GM21737 (cell line): ENCODE results near the gene ADNP2.
A peak's percentile ranks its signal among the peaks of the same experiment; 100 is the strongest.

Experiments
- ATAC-seq: cut with Tn5 transposase; IDR thresholded peaks from one replicate; pipeline ENCODE4 v1.9.1; 2021; ENCODE audit warnings: mild to moderate bottlenecking, moderate library complexity; ENCODE audit not compliant: unreplicated experiment

The ADNP2 gene

DNA sequence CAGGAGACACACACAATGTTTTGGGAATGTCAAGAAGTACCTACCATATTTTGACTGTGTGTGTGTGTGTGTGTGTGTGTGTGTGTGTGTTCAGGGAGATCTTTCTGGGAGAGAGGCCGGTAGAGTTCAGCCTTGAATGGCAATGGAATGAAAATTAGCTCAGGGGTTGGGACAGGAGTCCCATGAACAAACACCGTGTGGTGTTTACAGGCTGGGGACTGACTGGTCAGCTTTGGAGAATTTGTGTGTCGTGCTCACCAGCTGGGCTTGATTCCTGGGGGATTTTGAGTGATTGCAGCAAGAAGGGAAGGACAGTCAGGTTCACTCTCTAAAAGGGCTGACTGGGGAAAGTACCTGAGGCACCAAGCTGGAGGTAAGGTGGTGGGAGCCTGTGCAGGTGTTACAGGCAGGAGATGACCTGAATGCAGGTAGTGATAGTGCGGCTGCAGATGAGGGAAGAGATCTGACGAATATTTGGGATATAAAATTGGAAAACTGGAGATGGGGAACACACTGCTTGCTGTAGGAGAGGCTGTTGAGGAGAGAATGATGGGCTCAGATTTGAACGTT lies 2.5 kb upstream of the ADNP2 start:
- no peak for ATAC-seq

DNA sequence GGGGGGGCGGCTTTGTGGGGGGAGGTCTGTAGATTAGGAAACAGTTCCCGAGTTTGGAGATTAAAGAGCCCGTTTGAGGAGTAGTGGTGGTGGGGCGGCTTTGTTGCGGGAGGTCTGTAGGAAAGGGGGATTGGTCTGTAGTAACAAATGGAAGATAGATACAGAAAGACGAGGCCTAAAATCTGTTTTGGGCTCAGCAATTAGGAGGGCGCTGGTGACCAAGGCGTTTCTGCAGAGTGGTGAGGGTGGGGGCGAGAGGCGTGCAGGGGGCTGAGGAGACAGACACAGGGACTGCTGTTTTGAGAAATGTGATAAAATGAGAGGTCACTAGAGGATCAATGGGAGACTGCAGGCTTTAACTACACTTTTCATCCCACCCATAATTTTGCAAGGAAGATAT lies 1.6 kb upstream of the ADNP2 start:
- ATAC-seq: no peak

DNA sequence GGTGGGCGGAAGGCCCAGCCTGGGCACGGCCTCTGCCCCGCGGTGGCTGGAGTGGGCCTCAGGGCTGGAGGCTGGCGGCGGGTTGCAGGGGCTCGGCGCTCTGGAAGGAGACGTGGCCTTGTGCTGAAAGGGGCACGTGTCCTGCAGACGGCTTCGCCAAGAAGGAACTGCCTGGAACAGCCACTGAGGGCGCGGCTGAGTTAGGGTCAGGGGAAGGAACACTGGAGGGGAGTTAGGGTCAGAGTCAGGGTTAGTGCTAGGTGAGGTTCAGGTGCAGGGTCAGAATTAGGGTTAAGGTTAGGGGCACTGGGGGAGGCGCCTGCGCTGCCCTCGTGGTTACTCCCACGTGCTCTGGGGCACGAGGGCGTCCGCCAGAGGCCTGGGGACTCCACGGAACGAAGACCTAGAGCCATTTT lies 933 bp upstream of the ADNP2 start:
- ATAC-seq: no peak

DNA sequence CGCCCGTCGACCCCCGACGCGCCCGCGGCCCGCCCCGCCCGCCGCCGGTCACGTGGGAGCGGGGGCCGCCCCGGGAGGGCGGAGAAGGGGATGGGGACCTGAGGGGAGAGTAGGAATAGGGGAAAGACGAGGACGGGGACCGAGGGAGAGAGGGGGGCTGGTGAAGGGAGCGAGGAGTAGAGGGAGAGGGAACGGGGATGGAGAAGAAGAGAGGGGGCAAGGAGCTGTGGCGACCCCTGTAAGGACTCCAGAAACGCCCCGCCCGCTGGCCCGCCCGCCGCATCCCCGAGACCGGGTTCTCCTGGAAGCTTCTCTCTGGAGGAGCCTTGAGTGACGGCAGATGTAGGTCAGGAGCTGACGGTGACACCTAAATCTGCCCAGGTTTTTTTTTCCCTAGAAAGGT lies 615 bp downstream of the ADNP2 start:
- peak; percentile 13 for ATAC-seq

DNA sequence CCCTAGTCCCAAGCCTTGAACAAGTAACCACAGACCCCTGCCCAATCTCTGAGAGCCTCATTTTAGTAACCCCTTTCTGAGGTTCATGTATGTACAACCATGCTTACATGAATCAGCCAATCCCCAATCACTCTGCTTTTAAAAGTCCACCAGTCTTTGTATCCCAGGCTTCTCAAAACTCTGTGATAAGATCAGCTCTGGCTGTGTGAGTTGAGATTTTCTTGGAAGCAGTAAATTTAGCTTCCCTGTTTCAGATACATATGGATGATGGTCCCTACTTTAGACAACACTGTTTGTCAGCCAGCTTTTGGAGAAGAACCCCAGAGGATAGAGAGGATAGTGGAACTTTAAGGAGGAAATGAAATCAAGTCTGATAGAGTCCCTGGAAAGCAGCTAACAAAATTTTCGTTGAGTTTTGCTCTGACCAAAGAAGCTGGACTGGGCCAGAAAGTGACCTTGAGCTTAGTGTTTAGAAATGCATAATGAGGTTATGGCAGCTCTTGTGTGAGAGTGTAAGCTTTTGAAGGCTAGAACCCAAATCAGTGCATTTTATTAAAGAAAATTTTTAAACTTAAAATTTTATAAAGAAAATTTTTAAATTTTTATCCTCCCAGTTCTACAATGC lies 3.7 kb downstream of the ADNP2 start:
- no peak for ATAC-seq

DNA sequence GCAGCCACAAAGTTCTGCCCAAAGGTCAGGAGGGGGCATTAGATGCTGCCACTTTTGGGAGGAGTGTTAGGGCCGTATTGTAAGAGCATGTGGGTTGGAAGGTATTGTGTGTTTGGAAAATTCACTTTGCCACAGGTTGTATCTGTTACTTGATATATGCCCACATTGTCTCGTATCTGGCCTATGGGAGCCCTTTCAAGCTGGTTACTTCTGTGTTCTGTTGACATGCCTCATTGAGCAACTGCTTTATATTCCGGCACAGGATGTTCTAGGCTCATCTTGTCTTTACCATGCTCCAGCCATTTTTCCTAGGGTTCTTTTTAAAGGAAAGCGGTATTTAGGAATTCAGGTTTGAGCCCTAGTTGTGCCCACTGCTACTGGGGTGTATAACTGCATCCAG lies 6.0 kb downstream of the ADNP2 start:
- no peak for ATAC-seq

DNA sequence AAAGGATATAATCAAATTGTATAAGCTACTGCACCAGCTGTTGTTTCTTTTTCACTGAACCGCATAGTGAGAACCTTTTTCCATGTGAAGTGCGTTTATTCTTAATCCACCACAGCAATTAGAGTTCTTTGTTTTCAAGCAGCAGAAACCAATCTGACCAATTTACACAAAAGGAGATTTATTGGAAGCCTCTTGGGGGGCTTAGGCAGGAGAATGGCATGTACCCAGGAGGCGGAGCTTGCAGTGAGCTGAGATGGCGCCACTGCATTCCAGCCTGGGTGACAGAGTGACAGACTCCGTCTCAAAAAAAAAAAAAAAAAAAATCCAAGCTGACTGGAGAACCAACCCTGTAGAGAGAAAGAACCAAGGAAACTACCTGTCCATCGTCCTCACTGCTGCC lies 10.0 kb downstream of the ADNP2 start:
- ATAC-seq: no peak

DNA sequence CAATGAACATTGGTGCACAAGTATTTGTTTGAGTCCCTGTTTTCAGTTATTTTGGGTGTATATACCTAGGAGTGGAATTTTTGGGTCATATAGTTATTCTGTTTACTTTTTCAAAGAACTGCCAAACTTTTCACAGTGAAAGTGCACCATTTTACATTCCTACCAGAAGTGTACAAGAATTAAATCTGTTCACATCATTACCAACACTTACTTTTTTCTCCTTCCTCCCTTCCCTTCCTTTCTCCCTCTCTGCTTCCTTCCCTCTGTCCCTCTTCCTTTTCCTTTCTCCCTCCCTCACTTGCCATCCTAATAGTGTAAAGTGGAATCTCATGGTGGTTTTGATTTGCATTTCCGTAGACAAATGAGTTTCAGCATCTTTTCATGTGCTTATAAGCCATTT lies 11.9 kb downstream of the ADNP2 start:
- no peak for ATAC-seq

DNA sequence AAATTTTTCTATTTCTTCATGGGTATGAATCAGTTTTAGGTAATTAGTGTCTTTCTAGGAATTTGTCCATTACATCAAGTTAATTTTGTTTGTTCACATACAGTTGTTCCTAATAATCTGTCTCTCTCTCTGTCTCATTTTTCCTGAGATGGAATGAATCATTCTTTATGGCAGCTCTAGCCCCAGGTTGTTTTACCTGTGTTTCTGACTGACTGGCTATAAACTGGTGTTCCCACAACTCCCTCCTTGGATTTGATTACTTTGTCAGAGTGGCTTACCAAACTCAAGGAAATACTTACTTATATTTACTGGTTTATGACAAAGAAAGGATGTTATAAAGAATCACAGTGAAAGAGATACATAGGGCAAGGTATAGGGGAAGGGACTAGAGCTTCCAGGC lies 15.1 kb downstream of the ADNP2 start:
- no peak for ATAC-seq

DNA sequence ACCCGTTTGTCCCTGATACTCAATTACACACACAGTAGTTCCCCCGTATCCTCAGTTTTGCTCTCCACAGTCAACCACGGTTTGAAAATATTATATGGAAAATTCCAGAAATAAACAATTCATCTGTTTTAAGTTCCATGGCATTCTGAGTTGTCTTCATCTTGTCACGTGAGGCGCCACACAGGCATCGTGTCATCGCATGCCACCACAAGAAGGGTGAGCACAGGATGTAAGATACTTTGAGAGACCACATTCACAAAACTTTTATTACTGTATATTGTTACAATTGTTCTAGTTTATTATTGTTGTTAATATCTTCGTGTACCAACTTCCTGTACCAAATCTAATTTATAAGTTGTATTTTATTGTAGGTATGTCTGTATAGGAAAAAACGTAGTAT lies 17.7 kb downstream of the ADNP2 start:
- no peak for ATAC-seq

DNA sequence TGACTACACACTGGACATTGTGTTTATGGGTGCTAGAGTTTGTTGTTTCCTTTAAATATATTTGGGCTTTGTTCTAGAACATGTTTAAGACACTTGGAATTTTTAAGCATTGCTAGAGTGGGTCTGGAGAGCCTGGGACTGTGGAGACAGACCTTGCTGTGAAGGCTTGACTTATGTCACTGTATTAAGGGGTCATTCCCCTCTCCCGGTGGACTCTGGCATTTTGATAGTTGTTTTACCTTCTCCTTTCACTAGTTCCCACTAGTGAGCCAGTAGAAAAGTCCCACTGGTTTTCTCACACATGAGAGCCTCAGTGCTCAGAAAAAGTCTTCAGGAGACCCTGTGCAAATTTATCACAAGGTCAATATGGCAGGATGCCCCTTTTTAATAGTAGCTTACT lies 18.6 kb downstream of the ADNP2 start:
- no peak for ATAC-seq

DNA sequence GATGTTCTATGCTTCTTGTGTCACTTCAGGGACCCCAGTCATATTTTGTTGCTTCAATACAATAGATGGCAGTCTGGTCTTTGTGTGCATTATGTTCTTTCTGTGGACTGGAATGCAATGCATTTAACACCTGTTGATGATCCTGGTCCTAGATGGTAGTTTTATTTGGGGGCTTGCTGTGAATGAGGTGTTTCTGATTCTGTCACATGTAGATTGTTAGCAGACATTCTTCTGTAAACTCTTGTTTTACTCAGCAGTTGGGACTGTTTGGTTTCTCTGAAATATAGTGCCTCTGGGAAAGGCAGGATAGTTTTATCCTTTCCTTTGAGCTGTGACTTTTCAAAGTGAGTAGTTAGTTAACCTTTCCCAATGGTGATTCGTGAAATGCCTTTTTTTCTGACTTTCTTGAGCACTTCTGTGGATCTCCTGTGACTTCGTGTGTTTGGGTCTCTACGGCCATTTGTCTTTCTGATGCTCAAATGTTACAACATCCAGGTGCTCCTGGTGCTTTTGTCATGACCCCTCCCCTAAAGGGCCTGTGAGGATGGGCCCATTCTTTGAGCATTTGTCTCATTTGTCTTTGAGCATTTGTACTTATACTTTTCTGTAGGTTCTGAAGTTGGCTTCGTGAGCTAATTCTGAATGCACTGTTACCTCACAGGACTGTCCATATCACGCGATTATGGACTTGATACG lies 20.8 kb downstream of the ADNP2 start:
- no peak for ATAC-seq

DNA sequence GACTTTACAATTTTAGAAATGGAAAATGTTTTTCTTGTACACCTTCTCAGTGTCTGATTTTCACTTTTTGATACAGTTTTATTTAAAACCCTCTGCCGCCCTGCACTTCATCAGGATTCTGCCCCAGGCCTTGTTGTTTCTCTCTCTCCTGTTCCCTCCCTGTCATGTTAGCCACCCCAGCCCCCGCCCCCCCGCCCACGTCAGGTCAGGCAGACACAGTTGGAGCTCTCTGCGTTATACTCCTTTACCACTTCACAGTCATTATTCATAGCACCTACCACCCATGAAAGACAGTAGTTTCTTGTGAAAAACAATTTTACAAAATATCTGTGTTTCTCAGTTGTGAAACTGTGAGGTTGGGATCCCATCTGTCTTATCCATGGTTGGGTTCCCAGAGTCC lies 21.5 kb downstream of the ADNP2 start:
- no peak for ATAC-seq

DNA sequence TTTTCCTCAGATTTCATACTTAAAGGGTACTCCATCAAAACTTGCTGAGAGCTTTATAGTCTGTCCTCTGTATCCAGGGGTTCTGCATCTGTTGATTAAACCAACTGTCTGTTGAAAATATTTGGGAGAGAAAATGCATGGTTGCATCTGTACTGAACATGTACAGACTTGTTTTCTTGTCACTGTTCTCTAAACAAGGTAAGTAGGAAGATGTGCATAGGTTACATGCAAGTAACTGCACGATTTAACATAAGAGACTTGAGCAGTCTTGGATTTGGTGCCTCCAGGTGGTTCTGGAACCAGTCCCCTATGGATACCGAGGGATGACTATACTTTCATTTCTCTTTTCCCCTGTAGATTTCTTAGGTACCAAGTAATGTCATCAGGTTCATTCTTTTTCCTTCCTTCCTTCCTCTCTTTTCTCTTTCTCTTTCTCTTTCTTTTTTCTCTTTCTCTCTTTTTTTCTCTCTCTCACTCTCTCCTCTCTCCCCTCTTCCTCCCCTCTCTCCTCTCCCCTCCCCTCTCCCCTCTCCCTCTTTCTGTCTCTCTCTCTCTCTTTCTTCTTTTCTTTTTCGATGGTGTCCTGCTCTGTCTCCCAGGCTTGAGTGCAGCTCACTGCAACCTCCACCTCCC lies 23.2 kb downstream of the ADNP2 start:
- ATAC-seq: no peak

DNA sequence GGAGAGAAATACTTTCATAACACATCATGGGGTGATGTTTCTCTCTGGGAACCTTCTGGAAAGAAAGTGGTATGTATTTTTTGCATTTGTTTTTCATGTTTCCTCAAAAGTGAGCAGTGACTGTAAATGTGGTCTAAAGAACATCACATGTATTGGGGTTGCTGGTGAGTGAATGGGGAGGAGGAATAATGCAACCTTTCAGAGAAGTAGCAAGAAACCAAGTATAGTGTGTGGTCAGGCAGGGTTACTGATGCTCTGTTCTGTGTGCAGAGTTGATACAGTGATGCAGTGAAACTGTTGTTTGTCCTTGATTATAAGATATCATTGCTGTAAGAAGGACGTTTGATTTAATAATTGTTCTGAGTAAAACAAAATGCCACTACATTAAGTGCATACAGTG lies 24.1 kb downstream of the ADNP2 start:
- ATAC-seq: no peak

DNA sequence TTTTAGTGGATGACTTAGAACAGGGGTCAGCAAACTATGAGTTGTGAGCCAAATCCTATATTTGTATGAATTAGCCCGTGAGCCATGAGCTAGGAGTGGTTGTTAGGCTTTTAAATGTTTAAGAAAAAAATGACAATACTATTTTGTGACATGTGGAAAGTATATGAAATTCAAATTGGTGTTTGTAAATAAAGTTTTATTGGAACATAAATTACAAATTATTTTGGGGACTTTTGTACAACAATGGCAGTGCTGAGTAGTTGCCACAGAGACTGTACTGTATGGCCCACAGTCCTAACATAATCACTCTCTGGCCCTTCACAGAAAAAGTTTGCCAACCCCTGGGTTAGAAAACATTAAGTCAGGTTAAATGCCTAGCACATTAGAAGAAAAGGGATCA lies 26.1 kb downstream of the ADNP2 start:
- ATAC-seq: no peak

DNA sequence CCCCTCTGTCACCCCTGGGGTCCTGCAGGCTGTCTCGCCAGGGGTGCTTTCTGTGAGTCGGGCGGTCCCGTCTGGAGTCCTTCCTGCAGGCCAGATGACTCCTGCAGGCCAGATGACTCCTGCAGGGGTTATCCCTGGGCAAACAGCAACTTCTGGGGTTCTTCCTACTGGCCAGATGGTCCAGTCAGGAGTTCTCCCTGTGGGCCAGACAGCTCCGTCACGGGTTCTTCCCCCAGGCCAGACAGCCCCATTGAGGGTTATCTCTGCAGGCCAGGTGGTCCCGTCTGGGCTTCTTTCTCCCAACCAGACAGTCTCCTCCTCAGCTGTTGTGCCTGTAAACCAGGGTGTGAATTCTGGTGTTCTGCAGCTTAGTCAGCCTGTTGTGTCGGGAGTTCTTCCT lies 27.6 kb downstream of the ADNP2 start:
- ATAC-seq: no peak

DNA sequence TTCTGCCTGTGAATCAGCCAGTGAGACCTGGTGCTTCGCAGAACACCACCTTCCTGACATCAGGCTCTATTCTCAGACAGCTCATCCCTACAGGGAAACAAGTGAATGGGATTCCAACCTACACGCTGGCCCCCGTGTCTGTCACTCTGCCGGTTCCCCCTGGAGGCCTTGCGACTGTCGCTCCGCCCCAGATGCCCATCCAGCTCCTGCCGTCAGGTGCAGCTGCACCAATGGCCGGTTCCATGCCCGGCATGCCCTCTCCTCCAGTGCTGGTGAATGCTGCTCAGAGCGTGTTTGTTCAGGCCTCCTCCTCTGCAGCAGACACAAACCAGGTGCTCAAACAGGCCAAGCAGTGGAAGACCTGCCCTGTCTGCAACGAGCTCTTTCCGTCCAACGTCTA lies 28.1 kb downstream of the ADNP2 start:
- ATAC-seq: no peak

DNA sequence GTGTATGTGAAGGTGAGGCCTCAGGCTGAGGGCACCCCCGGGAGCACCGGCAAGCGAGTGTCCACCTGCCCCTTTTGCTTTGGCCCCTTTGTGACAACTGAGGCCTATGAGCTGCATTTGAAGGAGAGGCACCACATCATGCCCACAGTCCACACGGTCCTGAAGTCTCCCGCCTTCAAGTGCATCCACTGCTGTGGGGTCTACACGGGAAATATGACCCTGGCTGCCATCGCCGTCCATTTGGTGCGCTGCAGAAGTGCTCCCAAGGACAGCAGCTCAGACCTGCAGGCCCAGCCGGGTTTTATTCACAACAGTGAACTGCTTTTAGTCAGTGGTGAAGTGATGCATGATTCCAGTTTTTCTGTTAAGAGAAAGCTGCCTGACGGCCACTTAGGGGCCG lies 28.9 kb downstream of the ADNP2 start:
- no peak for ATAC-seq

DNA sequence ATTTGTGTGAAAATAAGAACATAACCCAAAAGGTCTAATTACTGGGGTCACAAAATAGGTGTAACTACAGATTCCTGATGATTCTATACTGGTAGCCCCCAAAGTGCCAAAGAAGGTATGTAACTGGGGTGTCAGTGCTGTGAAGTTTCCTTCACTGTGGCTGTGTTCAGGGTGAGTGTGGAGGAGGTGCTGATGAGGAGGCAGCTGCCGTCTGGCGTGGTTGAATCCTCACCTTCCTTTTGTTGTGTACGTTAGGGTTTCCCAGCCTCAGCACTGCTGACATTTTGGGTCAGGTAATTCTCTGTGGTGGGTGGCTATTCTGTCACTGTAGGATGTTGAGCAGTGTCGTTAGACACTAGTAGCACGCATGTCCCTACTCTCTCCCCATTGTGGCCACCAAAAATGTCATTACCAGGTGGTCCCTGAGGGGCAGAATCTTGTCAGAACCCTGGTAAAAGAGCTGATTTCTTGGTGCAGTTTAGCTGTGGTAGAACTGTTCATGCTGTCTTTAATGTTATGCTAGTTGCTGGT lies 31.5 kb downstream of the ADNP2 start:
- ATAC-seq: no peak

DNA sequence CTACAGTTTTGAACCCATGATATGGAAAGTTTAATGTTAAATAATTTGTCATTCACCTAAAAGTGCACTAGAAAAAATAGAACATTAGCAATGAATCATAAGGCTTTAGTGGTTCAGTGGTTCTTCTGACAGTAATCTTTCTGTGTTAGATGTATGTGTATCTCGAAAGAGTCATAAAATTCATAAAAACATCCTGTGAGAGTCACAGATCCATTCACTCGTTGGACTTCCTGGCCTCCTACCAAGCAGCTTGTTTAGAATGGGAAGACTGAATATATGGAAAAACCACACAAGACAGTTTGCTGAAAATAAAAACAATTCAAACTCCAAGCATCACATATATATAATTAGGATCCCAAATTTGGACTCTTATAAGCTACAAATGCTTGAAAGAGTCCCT lies 34.8 kb downstream of the ADNP2 start:
- no peak for ATAC-seq

DNA sequence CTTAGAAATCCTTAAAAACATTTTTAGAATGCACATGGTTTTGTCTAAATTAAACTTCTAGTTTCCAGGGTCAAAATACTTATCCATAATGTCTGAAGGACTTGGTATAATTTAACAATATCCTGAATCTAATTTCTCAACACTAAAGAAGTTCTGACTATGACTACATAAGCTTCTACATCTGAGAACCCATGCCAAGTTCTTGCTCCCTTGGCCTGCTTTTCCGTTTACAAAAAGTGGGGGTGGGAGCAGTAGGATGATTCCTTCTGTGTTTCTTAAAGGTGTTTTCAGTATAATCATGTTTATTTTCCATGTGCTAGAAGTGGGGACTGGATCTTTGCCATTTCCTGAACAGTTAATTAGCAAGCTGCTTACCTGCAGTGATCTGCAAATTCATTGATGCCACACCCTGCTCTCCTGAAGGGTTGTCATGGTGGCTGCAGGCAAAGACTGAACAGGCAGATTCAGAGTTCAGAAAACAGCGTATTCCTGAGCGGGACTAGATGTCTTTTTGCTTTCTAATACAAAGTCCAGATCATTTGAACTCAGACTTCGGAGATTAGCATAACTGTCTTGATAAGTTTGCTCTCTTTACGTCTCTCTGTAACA lies 36.2 kb downstream of the ADNP2 start:
- no peak for ATAC-seq
